ELR (cell line): Measurements from ENCODE around the gene ARHGAP26.
A peak's percentile ranks its signal among the peaks of the same experiment; 100 is the strongest.

ENCODE experiments used
- DNase-seq: peaks from one replicate; pipeline ENCODE4 v3.0.0-alpha.2; 2015; ENCODE audit warnings: low read depth

Gene ARHGAP26

DNA sequence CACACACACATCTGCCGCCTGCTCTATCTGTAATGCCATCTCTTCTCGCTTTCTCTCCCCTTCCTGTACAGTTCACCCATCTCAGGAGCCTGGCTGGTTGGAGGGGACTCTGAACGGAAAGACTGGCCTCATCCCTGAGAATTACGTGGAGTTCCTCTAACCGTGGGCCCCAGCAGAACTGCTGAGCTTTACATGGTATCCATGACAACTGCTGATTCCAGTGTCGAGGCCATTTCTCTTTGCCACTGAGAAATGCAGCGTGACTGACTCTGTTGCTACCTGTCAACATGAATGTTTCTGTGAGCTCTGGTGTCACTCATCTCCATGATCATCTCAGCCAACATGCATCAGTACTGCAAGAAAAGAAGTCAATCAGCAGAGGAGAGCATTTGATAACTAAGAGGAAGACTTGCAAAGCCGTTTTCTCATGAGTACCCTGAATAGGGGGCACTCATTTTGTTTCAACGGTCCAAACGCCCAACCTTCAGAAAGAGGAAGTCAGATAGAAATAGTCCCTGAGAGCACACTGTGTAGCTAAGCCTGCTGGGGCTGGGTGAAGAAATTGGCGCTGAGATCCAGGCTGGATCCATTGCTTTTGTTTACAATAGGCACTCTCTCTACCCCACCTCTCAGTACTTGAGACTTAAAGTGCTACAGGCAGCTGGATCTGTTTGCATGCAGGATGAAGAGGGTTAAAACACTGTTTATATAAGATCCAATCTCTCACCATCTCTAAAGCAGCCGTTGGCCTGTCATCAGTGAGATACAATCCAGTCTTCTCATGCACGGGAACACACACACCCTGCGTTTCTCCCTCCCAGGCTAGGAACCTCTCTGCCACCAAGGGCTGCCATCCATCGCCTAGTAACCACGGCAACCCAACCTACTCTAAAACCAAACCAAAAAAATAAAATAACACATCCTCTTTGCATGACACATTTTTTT lies 452.4 kb downstream of the ARHGAP26 start:
- no peak for DNase-seq

DNA sequence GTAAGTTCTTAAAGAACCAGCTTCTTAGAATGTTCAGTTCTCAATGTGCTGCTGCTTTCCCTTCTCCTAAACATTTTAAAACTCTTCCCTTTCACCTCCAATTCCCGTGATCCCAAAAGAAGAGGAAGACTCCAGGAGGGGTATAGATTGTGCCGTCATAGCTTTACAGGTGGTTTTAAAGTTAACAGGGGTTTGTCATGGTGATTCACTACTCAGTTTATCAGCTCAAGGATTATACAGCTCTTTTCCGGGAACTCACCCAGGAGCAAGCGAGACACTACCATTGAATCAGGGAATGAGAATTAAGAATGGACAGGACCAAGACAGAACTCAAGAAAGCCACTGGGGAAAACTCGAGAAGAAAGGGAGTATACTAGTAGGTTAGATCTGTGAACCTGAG lies 454.5 kb downstream of the ARHGAP26 start:
- no peak for DNase-seq

DNA sequence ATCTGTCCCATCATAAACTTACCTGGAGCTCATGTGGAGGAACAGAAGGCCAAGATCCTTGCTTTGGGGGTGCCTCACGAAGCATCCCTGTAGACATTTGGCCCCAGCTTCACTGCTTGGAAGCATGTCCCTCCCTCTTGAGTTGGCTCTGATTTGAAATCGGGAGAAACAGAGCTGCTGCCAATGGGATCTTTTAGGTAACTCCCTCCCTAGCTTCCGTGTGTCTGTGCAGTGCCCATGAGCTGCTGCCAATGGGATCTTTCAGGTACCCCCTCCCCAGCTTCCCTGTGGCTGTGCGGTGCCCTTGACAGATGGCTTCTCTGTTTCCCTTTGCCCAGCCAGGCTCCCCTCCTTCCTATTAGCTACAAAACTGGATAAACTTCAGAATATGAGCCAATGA lies 455.3 kb downstream of the ARHGAP26 start:
- DNase-seq, result no peak

DNA sequence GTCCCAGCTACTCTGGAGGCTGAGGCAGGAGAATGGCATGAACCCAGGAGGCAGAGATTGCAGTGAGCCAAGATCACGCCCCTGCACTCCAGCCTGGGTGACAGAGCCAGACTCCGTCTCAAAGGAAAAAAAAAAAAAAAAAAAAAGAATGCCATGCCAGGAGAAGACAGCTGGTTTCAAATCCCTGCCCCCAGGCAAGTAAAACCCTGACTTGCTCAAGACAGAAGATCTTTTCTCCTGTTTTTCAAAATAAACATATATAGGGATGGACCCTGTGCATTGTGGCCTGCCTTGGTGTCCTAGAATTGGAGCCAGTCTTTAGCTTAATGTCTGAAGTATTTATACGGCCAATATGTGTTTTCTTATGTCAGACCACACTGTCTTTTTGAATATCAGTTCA lies 456.2 kb downstream of the ARHGAP26 start:
- DNase-seq, result no peak

DNA sequence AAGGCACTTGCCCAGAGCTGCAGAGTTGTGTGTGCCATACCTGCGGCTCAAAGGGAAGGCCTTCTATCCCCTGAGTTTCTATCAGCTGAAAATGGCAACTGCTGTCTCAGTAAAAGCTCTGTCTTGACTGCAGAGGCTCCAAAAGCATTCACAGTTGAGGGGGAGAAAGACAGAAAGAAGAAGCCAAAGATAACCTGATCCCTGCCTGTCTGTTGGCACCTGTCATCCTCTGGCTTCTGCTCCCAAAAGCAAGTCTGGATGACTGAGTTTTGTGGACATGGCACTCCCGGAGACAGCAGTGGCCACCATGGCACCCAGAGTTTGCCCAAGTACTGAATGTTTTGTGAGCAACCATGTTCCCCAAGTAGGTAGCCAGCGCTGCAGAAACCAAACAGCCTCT lies 456.7 kb downstream of the ARHGAP26 start:
- no peak for DNase-seq

DNA sequence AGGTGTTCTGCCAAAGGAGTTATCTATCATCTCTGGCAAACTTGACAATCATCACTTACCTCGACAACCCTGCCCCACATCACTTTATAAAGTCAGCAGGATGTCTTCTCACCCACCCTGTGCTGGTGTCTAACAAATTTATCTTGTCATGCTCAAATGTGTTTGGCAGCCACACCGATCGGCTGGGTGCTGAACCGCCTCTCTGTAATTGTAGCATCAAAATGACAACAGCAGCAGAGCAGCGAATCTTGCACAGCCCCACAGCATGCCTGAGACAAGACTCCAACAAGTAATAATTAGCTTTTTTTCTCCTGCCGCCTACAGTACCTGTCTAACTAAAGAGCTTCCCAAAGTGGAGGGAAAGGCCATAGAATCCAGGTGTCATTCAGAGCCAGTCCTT lies 457.1 kb downstream of the ARHGAP26 start:
- DNase-seq, result no peak

DNA sequence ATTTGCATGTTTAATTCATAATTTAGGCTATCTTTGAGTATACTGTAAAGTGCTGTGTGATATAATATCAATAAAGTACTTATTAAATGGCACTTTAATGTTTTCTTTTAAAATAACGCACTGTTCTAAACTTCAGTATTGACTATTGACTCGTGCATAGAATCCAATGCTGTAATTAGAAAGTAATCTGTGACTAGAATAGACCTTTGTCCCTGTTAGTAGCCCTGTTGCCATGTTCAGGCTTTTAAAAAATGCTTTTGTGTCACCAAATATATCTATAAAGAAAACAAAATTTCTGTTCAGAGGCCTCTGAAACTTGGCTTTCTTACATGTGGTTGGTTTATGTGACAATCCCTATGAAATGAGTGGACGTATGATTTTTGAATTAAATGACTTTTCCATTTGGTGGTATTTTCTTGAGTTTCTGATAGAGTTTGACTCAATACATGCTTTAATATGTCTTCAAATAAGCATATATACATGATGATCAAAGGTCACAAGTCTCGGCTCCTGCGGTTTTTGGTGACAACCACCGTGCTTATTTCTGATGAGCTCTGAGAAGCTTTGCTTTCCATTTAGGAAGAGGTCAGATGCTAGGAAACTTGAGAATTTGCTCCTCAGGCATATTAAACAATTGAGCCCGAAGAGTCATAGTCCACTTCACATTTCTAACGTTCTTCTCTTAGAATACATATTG lies 458.6 kb downstream of the ARHGAP26 start:
- no peak for DNase-seq

DNA sequence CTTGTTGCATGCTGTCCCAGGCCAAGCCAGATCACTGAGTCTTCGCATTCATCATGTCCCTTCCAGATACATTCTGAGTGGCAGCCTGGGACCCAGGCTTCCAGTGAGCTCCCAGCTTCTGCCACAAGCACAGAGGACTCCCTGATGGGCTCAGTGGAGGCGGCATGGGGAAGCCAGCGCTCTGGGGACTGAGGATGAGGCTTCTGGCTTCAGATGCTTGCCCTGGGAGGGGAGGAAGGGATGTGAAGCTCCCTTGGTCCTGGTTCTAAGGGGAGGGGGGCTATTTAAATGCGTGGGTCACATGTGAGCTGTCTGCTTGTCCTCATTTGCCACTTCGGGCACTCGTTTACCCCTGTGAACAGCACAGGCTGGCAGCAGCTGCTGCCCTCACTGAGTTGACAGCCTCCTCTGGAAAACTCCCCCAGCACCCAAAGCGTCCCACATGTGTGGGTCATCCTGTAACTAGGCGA lies 459.3 kb downstream of the ARHGAP26 start:
- no peak for DNase-seq

DNA sequence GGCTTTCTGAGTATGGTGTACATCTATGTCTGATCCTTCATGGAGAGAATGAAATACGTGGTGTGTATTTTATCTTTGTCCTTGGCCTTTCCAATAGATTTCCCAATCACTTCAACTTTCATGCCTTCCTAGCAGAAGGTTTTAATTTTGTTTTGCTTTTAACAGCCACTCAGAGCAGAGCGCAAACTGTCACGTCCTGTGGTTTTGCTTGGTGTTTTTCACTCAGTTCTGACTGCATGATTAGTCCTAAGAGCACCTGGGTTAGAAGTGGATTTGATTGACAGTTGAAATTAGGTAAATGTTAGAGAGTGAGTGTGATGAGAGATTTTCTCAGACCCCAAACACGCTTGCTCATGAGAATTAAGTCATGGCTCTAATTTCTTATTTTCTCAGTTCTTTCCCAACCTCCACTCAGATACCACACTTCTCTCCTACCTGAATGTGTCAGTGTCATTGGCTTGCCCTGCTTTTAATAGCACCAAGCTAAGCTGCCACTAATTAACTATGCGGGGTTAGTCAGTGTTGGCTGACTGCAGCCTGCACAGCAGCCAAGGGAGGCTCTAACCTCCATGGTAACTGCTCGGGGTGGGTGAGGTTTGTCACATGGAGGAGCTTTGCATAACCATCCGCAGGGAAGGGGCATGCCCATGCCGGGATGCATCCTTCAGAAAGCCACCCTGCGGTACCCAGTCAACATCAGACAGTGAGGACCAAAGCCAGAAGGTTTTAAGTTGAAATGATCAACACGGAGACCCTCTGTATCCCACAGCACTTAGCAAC lies 459.9 kb downstream of the ARHGAP26 start:
- no peak for DNase-seq

DNA sequence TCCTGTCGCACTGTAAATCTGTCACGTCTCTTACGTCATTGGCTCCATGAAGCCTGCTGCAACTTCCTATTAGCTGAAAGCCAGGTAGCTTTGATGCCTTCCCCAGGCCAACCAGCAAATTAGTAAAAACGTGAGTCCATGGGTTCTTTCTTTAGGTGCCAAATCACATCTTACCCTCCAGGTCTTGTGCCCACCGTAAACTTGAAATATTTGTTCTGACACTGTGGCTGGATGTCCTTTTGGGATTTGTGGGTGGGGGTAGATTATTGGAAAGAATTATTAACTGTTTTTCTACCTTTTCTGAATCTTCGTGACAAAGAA lies 460.5 kb downstream of the ARHGAP26 start:
- no peak for DNase-seq

DNA sequence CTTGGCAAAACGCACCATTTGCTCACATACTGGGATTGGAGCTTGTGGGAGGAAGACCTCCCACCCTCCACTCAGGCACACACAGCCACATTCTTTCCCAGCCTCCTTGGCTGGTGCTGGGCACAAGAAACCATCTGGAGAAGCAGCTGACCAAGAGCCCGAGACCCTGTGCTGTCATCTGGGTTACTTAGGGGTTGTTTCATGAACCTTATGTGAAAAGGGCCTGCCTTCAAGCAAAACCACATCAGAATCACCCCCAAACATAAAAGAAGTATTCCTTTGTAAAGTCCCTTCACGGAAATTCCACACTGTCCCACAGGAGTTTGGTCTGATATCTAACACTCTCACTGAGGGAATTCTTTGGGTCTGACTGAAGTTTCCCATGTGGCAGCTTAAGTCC lies 461.2 kb downstream of the ARHGAP26 start:
- no peak for DNase-seq

DNA sequence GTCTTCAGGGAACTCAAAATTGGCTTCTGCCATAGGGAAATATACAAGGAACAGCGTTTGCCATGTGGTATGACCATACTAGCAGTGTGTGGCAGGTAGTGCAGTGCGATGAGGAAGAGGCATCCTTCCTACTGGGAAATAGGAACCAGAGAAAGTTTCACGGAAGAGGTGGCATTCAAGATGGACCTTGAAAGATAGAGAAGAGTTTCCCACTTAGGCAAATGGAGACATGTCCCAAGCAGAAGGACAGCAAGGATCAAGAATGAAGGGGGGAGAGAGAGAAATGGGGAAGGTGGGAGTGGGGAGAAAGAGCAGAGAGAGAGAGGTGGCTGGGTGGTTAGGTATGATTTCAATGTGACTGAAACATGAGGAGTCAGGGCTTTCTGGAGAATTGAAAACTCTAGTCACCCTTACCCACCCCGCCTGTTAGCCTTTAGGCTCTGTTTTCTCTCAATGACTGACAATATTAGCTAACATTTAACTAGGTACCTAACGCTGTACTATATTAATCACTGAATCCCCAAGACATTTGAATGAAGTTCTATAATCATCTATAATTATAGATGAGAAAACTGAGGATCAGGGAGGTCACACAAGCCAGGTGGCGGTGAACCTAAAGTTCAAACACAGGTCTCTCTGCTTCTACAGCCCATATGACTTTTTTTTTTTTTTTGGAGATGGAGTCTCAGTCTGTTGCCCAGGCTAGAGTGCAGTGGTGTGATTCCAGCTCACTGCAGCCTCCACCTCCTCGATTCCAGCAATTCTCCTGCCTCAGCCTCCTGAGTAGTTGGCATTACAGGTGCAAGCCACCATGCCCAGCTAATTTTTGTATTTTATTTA lies 462.0 kb downstream of the ARHGAP26 start:
- no peak for DNase-seq

DNA sequence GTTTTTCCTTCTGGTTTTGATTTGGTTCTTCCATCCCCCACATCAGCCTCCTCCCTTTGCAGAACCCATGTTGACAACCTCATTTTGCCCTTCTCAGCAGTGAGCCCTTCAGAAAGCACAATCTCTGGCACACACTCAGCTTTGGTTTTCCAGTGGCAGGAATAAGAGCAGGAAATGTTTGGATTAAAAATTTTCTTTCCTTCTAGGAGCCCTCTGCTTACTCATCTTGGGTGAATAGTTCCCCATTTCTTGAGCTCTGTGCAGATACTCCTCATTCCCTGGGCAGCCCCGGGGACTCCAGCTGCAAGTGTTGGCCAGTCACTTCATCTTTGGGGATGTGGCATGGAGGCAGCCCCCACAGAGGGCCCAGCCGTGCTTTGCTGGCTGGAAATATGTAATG lies 462.9 kb downstream of the ARHGAP26 start:
- DNase-seq, result peak; percentile 26

DNA sequence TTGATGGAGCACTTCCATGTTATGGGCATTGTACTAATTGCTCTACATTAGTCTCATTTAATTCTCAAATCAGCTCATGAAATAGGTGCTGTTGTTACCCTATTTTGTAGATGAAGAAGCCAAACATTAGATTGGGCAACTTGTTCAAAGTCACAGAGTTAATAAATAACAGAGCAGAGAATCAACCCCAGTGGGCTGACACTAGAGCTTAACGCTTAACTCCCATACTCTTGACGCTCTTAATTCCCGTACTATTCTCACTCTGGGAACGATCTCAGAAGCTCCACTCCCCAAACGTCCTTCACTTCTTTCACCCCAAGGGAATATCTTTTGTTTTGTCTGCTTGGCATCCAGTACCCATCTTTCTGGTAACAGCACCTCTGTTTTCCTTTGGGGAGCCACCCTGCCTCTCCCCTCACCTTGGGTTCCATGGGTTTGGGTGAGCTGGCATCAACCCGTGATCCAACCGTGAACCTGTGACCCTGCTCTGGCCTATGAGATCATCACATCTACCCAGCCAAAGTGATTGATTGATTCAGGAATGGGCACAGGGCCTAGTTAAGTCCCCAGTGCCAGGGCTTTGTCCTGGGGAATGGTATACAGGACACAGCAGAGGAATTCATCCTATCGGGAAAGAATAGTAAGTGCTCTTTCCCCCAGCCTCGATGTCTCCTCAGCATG lies 464.1 kb downstream of the ARHGAP26 start:
- no peak for DNase-seq

DNA sequence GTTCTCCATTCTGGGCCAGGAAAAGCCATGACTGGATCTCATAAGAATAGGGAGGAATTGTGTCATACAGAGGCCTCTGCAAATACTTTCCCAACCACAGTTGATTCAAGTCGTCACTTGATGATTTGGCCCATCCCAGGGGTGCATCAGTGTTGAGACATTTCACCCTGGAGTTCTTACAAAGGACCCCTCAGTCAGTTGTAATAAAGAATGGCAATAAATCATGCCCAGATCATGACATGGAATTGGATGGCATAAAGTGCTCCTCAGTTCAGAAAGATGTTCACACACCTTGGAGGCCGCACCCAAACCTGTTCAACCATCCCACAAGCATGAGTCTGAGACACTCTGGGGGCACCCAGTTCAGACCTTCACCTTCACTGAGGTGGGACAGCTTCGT lies 465.2 kb downstream of the ARHGAP26 start:
- peak; percentile 60 for DNase-seq

DNA sequence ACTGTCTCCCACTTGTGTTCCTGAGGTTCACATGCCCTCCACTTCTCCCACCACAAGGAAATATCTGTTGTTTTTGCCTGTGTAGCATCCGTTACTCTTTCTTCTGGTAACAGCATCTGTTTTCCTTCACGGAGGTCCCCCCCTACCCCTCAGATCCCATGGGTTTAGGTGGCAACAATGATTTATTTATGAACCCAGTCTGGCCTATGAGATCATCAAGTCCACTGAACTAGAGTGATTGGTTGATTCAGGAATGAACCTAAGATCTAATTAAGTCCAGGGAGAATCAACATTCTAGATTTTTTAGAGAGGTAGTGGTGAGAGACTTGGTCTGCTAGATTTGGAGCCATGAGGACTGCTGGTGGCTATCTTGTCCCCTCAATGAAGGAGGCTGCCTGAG lies 466.5 kb downstream of the ARHGAP26 start:
- no peak for DNase-seq

DNA sequence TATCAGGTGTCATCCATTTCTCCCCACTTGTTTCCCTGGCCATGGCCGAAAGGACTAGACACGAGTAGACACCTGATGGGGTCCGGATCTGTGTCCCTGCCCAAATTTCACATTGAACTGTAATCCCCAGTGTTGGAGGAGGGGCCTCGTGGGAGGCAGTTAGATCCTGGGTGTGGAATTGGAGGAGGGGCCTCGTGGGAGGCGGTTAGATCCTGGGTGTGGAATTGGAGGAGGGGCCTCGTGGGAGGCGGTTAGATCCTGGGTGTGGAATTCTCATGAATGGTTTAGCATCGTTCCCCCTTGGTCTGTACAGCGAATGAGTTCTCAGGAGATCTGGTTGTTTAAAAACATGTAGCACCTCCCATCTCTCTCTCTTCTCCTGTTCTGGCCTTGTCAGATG lies 467.5 kb downstream of the ARHGAP26 start:
- DNase-seq, result no peak

DNA sequence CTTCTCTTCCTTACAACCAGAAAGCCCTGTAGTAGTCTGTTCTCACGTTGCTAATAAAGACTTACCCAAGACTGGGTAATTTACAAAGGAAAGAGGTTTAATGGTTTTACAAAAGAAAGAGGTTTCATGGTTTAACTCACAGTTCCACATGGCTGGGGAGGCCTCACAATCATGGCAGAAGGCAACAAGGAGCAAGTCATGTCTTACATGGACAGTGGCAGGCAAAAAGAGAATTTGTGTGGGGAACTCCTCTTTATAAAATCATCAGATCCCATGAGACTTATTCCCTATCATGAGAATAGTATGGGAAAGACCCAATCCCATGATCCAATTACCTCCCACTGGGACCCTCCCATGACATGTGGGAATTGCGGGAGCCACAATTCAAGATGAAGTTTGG lies 468.4 kb downstream of the ARHGAP26 start:
- no peak for DNase-seq

DNA sequence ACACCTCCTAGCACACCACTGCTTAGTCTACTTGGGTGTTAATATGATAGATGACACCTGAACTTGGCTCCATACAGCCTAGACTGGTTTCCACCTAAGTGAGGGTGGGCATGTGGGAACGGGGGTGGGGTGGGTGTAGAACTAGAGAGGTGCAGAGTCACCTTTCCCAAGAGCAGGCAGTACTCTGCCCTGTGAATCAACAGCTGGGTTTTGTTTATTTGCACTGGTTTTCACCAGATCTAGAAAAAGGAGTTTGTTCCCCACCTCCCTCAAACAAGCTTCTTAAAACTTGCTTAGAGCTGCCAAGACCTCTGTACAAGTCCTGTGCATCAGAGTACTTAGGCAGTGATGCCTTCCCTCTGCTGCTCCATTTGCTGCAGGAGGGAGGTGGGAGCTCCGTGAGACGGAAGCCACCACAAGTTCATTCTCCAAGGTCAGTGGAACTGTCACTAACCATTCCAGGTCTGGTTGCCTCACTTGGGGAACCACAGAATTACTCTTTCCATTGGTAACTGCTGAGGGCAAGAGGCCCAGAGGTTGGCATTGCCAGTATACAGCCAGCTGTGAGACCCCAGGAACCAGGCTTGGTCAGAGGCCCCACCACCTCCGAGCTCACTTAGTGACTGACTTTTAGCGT lies 469.8 kb downstream of the ARHGAP26 start:
- no peak for DNase-seq

DNA sequence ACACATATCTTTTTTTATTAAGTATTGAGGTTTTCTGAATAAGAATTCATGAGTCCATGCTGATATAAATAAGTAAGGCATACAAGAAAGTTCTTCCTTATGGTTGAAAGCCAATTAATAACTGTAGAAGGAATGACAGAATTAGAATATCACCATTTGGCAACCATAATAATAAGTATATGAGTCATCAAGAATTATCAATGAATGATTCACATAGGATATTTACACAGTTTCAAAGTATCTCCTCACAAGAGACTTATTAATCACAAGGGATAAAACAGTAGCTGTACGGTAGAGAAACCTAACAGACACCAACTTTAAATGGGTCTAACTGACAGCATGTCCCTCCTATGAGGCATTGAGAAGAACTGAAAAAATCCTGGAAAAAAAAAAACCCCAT lies 471.7 kb downstream of the ARHGAP26 start:
- DNase-seq, result peak; percentile 88

DNA sequence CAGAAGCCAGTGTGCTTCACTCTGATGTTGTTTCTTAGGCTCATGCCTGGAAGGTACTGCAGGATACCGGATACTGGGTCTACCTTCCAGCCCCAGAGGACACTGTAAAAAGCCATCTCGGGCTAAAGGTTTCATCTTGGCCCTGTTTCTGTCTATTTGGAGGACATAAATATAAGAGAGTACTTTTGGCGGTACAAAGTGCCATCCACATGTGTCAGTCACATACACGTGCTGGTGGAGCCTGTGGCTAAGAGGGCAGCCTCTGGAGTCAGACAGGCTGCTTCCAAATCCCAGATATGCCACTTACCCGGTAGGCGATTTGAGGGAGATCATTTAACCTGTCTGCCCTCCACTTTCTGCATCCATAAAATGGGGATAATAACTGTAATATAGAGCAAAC lies 472.9 kb downstream of the ARHGAP26 start:
- DNase-seq, result peak; percentile 40
